ENCODE results near the gene PTPN13.

DNA sequence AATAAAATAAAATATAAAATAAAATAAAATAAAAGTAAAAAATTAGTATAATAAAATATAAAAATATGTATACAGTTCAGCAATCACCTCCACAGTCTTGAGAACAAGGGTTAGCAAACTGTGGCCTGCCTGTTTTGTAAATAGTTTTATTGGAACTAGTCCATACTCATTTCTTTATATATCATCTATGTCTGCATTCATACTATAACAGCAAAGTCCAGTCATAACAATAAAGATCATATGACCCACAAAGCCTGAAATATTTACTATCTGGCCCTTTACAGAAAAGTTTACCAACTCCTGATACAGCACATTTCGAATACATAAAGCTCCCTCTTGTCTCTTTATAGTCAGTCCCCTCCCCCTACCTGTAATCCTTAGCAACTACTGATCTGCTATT lies 143.1 kb downstream of the PTPN13 start:
- TF ChIP-seq, protein P1, sequence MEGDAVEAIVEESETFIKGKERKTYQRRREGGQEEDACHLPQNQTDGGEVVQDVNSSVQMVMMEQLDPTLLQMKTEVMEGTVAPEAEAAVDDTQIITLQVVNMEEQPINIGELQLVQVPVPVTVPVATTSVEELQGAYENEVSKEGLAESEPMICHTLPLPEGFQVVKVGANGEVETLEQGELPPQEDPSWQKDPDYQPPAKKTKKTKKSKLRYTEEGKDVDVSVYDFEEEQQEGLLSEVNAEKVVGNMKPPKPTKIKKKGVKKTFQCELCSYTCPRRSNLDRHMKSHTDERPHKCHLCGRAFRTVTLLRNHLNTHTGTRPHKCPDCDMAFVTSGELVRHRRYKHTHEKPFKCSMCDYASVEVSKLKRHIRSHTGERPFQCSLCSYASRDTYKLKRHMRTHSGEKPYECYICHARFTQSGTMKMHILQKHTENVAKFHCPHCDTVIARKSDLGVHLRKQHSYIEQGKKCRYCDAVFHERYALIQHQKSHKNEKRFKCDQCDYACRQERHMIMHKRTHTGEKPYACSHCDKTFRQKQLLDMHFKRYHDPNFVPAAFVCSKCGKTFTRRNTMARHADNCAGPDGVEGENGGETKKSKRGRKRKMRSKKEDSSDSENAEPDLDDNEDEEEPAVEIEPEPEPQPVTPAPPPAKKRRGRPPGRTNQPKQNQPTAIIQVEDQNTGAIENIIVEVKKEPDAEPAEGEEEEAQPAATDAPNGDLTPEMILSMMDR (IDR thresholded peaks at IDR 0.05), result no peak
- TF ChIP-seq, protein P2, sequence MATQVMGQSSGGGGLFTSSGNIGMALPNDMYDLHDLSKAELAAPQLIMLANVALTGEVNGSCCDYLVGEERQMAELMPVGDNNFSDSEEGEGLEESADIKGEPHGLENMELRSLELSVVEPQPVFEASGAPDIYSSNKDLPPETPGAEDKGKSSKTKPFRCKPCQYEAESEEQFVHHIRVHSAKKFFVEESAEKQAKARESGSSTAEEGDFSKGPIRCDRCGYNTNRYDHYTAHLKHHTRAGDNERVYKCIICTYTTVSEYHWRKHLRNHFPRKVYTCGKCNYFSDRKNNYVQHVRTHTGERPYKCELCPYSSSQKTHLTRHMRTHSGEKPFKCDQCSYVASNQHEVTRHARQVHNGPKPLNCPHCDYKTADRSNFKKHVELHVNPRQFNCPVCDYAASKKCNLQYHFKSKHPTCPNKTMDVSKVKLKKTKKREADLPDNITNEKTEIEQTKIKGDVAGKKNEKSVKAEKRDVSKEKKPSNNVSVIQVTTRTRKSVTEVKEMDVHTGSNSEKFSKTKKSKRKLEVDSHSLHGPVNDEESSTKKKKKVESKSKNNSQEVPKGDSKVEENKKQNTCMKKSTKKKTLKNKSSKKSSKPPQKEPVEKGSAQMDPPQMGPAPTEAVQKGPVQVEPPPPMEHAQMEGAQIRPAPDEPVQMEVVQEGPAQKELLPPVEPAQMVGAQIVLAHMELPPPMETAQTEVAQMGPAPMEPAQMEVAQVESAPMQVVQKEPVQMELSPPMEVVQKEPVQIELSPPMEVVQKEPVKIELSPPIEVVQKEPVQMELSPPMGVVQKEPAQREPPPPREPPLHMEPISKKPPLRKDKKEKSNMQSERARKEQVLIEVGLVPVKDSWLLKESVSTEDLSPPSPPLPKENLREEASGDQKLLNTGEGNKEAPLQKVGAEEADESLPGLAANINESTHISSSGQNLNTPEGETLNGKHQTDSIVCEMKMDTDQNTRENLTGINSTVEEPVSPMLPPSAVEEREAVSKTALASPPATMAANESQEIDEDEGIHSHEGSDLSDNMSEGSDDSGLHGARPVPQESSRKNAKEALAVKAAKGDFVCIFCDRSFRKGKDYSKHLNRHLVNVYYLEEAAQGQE (IDR thresholded peaks at IDR 0.05; ENCODE audit: insufficient read depth in 1 of 2, low read depth in 2 of 2, low read length in 1 of 2), result no peak
- TF ChIP-seq POLR2AphosphoS5 (IDR thresholded peaks at IDR 0.05; ENCODE audit: low read depth, low read length), result no peak

Data from Panc1 (cell line).